GM10266 (cell line): Measurements from ENCODE around the gene MARCHF3.
"Not testable (repeated sequence)": the region's sequence is repeated elsewhere in the genome, so short reads cannot be mapped to it uniquely, and the experiment has no call there.

Source experiments
- DNase-seq: peaks from one replicate; pipeline ENCODE4 v3.0.0; 2012; ENCODE audit errors: extremely low spot score
- TF ChIP-seq, protein P1 (sequence below): IDR thresholded peaks from 2 replicates; pipeline ENCODE4 v1.5.1; 2012; ENCODE audit warnings: mild to moderate bottlenecking, low read depth; ENCODE audit not compliant: control insufficient read depth, insufficient read depth; ENCODE audit errors: missing control alignments

MARCHF3 gene

DNA sequence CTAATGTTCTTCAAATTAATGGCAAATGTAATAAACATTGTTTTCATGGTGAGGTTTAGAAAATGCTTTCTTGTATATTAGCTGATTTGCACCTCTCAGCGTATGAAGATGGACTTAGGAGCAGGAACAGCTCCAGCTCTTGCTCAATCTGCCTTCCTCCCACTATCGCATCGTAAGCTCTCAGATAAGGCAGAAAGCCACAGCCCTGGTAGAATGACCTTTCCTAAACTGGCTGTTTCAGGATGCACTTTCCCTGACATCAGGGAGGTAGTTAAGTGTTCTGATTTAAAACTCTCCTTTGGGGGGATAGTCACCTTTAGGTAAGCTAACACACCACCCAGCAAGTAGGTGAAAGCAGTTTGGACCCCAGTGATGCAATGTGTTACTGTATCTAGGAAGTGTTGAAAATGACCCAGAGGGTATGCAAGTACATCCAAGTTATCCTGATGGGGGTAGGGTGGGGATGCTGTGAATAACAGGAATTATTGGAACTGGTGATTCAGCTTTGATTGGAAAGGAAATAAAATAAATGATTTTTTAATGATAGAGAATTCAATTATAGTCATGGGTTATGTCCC lies 181.2 kb downstream of the MARCHF3 start:
- TF ChIP-seq, protein P1, sequence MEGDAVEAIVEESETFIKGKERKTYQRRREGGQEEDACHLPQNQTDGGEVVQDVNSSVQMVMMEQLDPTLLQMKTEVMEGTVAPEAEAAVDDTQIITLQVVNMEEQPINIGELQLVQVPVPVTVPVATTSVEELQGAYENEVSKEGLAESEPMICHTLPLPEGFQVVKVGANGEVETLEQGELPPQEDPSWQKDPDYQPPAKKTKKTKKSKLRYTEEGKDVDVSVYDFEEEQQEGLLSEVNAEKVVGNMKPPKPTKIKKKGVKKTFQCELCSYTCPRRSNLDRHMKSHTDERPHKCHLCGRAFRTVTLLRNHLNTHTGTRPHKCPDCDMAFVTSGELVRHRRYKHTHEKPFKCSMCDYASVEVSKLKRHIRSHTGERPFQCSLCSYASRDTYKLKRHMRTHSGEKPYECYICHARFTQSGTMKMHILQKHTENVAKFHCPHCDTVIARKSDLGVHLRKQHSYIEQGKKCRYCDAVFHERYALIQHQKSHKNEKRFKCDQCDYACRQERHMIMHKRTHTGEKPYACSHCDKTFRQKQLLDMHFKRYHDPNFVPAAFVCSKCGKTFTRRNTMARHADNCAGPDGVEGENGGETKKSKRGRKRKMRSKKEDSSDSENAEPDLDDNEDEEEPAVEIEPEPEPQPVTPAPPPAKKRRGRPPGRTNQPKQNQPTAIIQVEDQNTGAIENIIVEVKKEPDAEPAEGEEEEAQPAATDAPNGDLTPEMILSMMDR, result no peak
- no peak for DNase-seq

DNA sequence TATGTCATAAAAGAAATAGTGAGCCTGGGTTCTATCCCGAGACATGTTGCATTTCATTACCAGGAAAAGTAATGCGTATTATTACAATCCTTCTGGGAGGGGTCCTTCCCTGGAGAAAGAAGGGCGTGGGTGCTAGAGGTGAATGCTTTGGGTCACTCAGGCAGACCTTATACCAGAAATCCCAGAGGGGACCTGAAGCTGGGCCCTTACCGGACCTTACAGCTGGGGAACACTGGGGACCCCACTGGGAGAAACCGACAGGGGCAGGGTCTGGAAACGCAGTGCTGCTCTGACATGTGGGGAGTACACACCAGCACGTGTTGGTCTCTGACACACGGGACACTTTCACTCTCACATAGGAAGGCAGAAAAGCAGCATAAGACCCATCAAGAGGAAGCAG lies 182.1 kb downstream of the MARCHF3 start:
- DNase-seq, result no peak
- TF ChIP-seq, protein P1, result no peak

DNA sequence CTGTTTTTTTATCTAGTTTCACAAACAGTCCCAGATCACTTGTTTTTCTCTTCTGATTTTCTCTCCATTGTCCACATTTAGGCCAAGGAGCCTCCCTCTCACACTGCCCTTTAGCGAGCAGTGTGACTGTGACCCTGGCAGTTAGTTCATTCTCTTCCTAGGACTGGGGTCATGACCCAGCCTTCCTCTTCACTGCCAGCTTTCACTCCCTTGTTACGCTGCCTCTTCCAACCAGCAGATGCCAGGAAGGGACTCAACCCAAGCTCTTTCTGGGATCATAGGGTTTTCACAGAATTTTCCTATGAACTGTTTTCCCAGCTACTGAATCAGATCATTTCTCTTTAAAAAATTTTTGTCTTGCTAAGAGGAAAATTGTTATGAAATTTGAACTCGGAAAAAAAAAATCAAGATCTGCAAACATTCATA lies 182.5 kb downstream of the MARCHF3 start:
- TF ChIP-seq, protein P1, result no peak
- DNase-seq, result no peak

DNA sequence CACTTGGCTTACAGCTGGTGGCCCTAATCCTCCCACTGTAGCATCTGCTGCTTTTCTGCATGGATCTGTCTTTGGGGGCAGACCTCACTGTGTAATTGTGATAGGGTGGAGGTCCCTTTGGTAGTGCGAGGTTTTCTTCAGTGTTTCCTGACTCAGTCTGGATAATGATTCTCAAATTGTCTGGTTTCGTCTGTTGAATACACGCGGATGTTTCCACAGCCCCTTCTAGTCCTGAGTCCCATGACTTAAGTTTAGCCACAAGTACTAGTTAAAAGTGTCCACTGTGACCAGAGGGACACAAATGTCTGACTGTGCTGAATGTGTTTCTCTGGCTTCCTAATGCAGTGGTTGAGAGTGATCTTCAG lies 182.9 kb downstream of the MARCHF3 start:
- DNase-seq, result no peak
- TF ChIP-seq, protein P1, result no peak

DNA sequence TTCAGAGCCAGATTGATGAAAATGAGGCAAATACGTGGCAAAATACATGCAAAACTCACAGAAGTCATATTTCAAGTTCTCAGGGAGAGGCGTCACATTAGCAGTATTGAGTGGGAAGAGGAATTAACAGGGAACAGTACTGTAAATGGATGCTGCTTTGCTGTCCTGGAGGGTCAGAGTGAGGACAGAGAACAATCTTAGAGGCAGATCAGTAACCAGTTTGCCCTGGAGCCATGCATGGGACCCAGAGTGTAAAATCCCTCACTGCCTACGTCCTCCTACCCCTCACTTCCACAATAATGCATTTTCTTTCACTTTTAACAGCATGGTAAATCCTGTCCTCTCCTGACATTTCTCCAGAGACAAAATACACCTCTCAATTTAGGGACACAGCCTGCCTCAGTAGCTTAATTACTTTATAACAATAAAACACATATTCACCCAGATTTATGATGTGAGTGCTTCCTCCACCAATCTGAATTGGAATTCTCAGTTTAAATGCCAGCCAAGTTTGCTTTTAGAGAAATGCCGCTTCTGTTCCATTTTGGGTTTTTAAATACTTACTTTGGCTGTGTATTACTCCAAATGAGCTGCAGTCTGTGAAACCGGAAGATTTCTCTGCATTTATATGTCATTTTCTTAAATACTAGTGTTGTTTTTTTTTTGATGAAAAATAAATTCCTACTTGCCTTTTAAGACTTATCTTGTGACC lies 183.5 kb downstream of the MARCHF3 start:
- TF ChIP-seq, protein P1, result no peak
- DNase-seq, result no peak

DNA sequence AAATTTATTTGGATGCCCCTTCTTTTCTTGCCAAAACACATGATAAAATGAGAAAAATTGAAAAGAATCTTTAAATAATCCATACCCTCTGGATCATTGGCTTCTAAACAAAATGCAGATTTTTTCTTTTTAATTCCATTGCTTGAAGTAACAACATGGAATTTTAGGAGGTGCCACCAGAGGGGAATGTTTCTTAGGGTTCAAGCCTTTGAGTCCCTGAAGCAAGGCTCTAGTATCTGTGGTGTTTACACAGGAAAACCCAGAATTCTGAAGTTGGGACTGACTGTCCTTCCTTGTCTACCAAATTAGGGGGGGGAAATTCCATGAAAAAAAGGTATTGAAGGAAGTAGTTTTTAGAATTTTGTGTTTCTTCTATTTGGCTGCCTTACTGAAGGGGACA lies 184.0 kb downstream of the MARCHF3 start:
- TF ChIP-seq, protein P1, result no peak
- DNase-seq, result no peak

DNA sequence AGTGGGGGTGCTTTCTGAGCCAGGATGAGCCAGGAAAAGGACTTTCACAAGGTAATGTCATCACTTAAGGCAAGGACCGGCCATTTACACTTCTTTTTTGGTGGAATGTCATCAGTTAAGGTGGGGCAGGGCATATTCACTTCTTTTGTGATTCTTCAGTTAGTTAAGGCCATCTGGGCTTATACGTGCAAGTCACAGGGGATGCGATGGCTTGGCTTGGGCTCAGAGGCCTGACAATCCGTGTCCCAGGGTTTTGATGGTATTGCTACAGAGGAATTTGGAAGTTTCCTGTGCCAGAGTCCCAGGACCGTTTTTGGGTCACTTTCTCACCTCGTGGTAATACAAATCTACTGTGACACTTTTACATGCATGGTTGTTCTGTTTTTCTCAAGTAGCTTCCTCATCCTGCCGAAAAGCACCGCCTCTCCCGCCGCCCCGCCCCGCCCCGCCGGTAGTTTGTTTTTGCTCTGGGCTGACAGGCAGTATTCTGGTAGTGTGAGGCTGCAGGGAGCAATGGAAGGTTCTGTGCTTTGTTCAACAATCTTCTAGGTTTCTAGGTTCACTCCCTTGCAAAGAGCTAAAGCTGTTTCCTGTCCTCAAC lies 184.8 kb downstream of the MARCHF3 start:
- peak; percentile 79 for DNase-seq

DNA sequence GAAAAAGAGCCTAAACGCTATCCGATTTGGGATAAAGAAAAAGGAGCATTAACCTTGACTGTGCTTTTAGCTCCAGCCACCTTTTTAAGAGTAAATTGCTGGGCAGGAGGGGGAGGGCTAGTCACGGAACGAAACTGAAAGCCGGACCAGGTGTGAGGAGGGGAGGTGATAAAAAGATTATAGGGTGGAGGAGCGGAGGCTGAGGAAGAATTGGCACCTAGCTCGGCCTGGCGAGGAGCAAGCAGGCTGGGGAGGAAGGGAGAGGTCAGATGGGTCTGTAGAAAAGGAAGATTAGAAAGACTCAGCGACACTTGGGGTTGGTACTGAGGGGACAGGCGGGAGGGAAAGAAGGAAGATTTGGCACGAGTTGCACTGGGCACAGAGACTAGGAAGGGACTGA lies 187.0 kb downstream of the MARCHF3 start:
- DNase-seq, result not testable (repeated sequence)

DNA sequence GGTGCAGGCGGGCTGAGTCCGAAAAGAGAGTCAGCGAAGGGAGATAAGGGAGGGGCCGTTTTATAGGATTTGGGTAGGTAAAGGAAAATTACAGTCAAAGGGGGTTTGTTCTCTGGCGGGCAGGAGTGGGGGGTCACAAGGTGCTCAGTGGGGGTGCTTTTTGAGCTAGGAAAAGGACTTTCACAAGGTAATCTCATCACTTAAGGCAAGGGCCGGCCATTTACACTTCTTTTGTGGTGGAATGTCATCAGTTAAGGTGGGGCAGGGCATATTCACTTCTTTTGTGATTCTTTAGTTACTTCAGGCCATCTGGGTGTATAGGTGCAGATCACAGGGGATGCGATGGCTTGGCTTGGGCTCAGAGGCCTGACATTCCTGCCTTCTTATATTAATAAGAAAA lies 191.0 kb downstream of the MARCHF3 start:
- not testable (repeated sequence) for DNase-seq
